Activated B cell treated with CpG ODN at 0.5 μM for 24 hours (primary cell): Measurements from ENCODE around the gene LDLRAD4. TPM values are rescaled to one million over a fixed set of nuclear protein-coding genes. Genes with fewer than 3 reads are reported as not detected.

Source experiments
- ATAC-seq: fragments of 200-7000 bp; cut with Tn5 transposase; one replicate; pipeline ENCODE4 v1.10.0; 2021; ENCODE audit warnings: low read depth, mild to moderate bottlenecking, moderate library complexity
- CTCF ChIA-PET: fragments of 350-600 bp; sonication (Branson Sonifier 250); formaldehyde crosslinking; loops from one replicate; lab custom pipeline; 2021; ENCODE audit warnings: antibody characterized with exemption; lab: Charles Lee
- POLR2A ChIA-PET: fragments of 350-600 bp; sonication (Branson Sonifier 250); formaldehyde crosslinking; loops from one replicate; lab custom pipeline; 2021; ENCODE audit warnings: antibody characterized with exemption; lab: Charles Lee
- DNase-seq: peaks from one replicate; pipeline ENCODE4 v3.0.0; 2022
- H3K27ac Mint-ChIP-seq: one replicate; pipeline ENCODE4 v1.8.0; 2020; ENCODE audit warnings: mixed read lengths
- H3K27me3 Mint-ChIP-seq: one replicate; pipeline ENCODE4 v1.8.0; 2021; ENCODE audit warnings: mixed read lengths
- H3K36me3 Mint-ChIP-seq: one replicate; pipeline ENCODE4 v1.8.0; 2021; ENCODE audit warnings: low read depth, mixed read lengths
- H3K4me1 Mint-ChIP-seq: one replicate; pipeline ENCODE4 v1.8.0; 2021; ENCODE audit warnings: mixed read lengths
- H3K4me3 Mint-ChIP-seq: one replicate; pipeline ENCODE4 v1.8.0; 2020; ENCODE audit warnings: mild to moderate bottlenecking, mixed read lengths
- H3K9me3 Mint-ChIP-seq: one replicate; pipeline ENCODE4 v1.8.0; 2020; ENCODE audit warnings: mixed read lengths
- intact Hi-C: fragments of 100-400 bp; cut with micrococcal nuclease; formaldehyde crosslinking; loops from one replicate; pipeline ENCODE4 v1.15.1; 2024
- total RNA-seq: library from RNA; stranded (reverse); gene quantifications from 2 replicates; pipeline ENCODE4 v1.2.3, GENCODE V29; 2022
- TF ChIP-seq, protein P1 (sequence below): fragments of 200-600 bp; IDR thresholded peaks from one replicate; pipeline ENCODE4 v1.8.0; 2022; ENCODE audit warnings: antibody characterized with exemption, mild to moderate bottlenecking

Gene LDLRAD4
- total RNA-seq, 1 donor from 2014 or later: 66.9 TPM

DNA sequence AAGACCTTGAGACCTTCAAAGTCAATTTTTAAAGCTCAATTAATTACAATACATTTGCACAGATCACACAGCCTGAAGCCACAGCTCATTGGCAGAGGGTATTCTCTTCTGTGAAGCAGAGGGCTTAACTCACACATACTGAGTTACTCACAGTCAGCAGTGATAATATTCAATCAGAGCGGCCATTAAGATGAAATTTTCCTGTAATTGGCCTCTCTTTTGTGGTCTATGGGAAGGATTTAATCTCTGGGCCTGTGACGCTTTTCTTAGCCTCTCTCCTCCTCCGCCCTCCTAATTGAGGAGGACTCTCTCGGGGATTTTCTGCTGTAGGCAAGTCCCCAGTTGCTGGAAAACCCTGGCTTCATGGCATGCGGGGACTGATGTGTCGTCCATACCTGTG lies 12.3 kb upstream of the LDLRAD4 start:
- no peaks in the 10 kb centered on the region for H3K4me1 Mint-ChIP-seq
- ChIA-PET POLR2A (no interaction called here), CTCF (no interaction called here)

DNA sequence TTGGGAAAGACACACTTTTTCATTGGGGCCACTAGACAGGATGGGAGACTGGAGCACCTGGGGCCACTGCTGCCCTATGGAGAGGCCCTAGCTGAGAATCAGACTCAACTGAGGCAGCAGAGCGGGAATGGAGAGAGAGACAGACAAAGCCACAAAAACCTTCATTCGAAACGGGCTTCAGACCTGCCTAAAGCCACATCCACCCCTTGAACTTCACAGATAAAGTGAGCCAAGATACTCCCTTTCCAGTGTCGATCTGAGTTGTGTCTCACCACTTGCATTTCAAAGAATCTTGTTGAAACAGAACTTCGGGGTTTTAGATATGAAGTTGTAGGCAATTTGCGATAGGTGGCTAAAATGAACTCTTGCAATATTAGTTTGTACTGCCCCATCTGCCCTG lies 11.3 kb upstream of the LDLRAD4 start:
- intact Hi-C loops: no loop called here
- CTCF ChIA-PET: no interaction called here
- H3K4me1 Mint-ChIP-seq: no peaks in the 10 kb centered on the region
- no peaks in the 10 kb centered on the region for H3K36me3 Mint-ChIP-seq
- DNase-seq: no peak
- no peaks in the 10 kb centered on the region for H3K9me3 Mint-ChIP-seq
- H3K4me3 Mint-ChIP-seq: no peak overlapping the region
- POLR2A ChIA-PET: no interaction called here
- ATAC-seq: no peak
- H3K27ac Mint-ChIP-seq: no peak overlapping the region
- TF ChIP-seq, protein P1, sequence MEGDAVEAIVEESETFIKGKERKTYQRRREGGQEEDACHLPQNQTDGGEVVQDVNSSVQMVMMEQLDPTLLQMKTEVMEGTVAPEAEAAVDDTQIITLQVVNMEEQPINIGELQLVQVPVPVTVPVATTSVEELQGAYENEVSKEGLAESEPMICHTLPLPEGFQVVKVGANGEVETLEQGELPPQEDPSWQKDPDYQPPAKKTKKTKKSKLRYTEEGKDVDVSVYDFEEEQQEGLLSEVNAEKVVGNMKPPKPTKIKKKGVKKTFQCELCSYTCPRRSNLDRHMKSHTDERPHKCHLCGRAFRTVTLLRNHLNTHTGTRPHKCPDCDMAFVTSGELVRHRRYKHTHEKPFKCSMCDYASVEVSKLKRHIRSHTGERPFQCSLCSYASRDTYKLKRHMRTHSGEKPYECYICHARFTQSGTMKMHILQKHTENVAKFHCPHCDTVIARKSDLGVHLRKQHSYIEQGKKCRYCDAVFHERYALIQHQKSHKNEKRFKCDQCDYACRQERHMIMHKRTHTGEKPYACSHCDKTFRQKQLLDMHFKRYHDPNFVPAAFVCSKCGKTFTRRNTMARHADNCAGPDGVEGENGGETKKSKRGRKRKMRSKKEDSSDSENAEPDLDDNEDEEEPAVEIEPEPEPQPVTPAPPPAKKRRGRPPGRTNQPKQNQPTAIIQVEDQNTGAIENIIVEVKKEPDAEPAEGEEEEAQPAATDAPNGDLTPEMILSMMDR: no peak
- peaks cover 40% of the 10 kb centered on the region for H3K27me3 Mint-ChIP-seq

More for the DNA sequence above, 12.3 kb upstream of the LDLRAD4 start:
- no peak overlapping the region for H3K27ac Mint-ChIP-seq
- ATAC-seq (no peak), DNase-seq (no peak)
- no peaks in the 10 kb centered on the region for H3K9me3 Mint-ChIP-seq
- no peaks in the 10 kb centered on the region for H3K36me3 Mint-ChIP-seq
- intact Hi-C loops: no loop called here
- TF ChIP-seq, protein P1: no peak
- peaks cover 38% of the 10 kb centered on the region for H3K27me3 Mint-ChIP-seq
- H3K4me3 Mint-ChIP-seq: no peak overlapping the region

DNA sequence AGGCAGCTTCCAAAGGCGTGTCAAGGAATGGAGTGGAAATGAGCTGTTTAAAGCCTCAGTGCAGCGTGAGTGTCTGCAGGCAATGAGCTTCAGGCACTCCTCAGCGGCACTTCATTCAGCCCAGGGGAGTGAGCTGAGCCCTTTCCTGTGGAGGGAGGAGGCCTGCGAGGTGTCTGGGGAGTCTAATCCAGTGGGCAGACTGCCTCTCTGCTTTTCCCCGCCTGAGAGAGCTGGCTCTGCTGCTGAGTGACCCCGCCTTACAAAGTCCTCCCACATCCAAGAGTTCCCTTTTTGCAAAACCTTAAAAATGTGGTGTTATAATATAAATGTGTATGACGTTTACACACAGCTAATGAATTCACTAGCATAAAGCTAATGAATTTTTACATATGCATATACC lies 7.0 kb upstream of the LDLRAD4 start:
- Mint-ChIP-seq H3K27ac (no peak overlapping the region), H3K4me3 (no peak overlapping the region), H3K4me1 (peaks cover 5% of the 10 kb centered on the region), H3K27me3 (peaks cover 47% of the 10 kb centered on the region), H3K9me3 (no peaks in the 10 kb centered on the region), H3K36me3 (no peaks in the 10 kb centered on the region)
- DNase-seq: no peak
- TF ChIP-seq, protein P1: no peak
- ATAC-seq: no peak
- ChIA-PET POLR2A (no interaction called here), CTCF (no interaction called here)
- intact Hi-C loops: no loop called here

DNA sequence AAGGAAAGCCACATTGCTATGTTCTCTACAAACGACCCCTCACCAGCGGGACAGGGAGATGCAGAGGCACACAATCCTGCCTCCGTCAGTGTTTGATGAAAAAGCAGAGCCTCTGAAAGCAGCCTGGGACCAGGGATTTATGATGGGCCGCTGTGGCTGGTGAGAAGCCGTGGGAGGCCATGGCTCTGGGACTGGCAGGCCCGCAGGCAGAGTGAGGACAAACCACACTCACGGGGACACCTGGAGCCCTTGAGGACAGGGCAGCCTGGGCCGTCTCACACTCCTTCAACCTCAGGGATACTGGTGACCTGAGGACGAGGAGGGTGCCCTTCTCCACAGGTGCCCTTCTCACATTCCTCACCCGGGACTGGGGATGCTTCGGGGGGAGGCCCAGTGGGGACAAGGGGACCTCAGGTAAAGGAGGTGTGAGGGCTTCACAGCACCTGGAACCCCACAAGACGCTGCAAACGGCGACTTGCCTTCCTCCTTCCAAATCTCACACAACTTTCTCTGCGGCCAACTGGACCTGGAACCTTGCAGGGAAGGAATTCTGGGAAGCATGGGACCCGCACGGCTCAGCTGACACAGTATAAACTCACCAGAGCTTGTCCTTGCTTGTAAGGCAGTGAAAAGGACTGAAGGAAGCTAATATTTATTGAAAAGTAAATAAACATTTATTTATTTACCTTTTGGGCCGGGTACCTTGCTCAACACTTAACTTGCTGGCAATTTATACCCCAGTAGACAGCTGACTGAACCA lies 5.3 kb upstream of the LDLRAD4 start:
- intact Hi-C loops: no loop called here
- Mint-ChIP-seq H3K36me3 (no peaks in the 10 kb centered on the region), H3K9me3 (no peaks in the 10 kb centered on the region), H3K4me3 (no peak overlapping the region), H3K27me3 (peaks cover 38% of the 10 kb centered on the region), H3K4me1 (peaks cover 9% of the 10 kb centered on the region), H3K27ac (no peak overlapping the region)
- ATAC-seq (no peak), DNase-seq (no peak)
- ChIA-PET POLR2A (no interaction called here), CTCF (no interaction called here)
- TF ChIP-seq, protein P1: no peak

DNA sequence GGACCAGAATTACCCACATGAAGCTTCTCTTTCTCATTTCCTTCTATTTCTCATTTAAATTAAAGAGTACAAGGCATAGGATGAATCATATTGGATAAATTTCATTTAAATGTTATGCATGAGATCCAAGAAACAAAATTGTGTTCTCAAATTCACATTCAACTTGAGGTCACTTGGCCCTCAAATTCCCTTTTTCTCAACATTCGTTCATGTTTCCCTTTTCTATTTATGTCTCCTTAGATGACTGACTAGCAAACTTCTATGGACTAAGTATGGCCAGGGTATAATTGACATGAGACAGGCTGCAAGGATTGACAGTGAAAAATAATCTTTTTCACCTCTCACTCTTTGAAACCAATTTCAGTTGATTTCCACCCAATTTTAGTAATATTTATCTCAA lies 4.0 kb upstream of the LDLRAD4 start:
- Mint-ChIP-seq H3K27ac (no peak overlapping the region), H3K9me3 (no peaks in the 10 kb centered on the region), H3K4me3 (no peak overlapping the region), H3K27me3 (peaks cover 37% of the 10 kb centered on the region), H3K36me3 (no peaks in the 10 kb centered on the region), H3K4me1 (peaks cover 16% of the 10 kb centered on the region)
- ATAC-seq (no peak), DNase-seq (no peak)
- TF ChIP-seq, protein P1: no peak
- POLR2A ChIA-PET: no interaction called here
- CTCF ChIA-PET: no interaction called here
- intact Hi-C loops: loop anchor here (5.0 kb wide), 4 partner anchors 168 to 918 kb away; partner anchors contain the start of genes FAM210A, RNMT and ZNF519
